Rectal smooth muscle tissue (tissue), 1 donor: ENCODE results near the gene ANO9.
"Not testable (repeated sequence)": the region's sequence is repeated elsewhere in the genome, so short reads cannot be mapped to it uniquely, and the experiment has no call there.

Experiments used
- H3K27ac ChIP-seq: one replicate; pipeline ENCODE4 v1.7.0; 2013; ENCODE audit warnings: low read depth, low read length, inconsistent platforms
- H3K27me3 ChIP-seq: one replicate; pipeline ENCODE4 v1.7.0; 2013; ENCODE audit warnings: low read length; ENCODE audit not compliant: control insufficient read depth, insufficient read depth
- H3K36me3 ChIP-seq: one replicate; pipeline ENCODE4 v1.7.0; 2013; ENCODE audit warnings: low read length; ENCODE audit not compliant: control insufficient read depth, insufficient read depth
- H3K4me1 ChIP-seq: one replicate; pipeline ENCODE4 v1.7.0; 2013; ENCODE audit warnings: low read length; ENCODE audit not compliant: control insufficient read depth, insufficient read depth
- H3K4me3 ChIP-seq: one replicate; pipeline ENCODE4 v1.7.0; 2013; ENCODE audit warnings: low read length
- H3K9ac ChIP-seq: one replicate; pipeline ENCODE4 v1.7.0; 2013; ENCODE audit warnings: low read length

Gene ANO9

DNA sequence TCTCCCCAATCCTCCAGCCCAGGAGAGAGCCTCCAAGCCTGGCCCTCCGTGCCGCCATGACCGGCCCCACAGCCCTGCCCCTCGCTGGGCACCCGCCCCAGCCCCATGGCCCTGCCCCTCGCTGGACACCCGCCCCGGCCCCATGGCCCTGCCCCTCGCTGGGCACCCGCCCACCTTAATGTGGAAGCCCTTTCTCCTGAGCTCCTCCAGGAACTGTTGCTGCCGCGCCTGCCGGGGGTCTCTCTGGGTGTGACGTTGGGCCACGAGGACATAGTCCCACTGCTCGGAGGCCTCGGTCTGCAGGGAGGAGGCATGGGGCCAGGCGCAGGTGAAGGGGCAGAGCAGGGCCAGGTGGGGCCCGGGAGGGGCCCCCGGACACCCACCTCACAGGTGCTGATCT, 8.2 kb downstream of the ANO9 start:
- H3K4me1 ChIP-seq, result no peaks in the 10 kb centered on the region
- no peaks in the 10 kb centered on the region for H3K36me3 ChIP-seq
- no peak overlapping the region for H3K9ac ChIP-seq
- peaks cover 3% of the 10 kb centered on the region for H3K27me3 ChIP-seq
- H3K4me3 ChIP-seq, result no peak overlapping the region
- no peak overlapping the region for H3K27ac ChIP-seq

DNA sequence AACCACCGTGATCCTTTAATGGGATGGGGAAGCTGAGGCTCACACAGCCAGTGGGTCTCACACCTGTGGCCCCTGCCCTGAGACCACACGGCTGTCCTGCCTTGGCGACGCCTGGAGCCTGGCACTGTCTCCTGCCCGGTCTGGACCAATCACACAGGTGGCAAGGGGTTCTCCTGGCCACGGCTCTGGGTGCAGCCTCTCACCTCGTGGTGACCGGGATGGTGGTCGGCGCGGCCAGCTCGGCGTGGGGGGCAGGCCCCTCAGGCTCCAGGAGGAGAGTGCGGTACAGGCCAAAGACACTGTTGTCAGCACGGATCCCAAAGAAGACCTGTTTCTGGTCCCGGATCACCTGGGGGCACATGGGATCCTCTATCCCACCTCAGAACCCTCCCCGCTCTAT, 8.7 kb downstream of the ANO9 start:
- no peak overlapping the region for H3K27ac ChIP-seq

DNA sequence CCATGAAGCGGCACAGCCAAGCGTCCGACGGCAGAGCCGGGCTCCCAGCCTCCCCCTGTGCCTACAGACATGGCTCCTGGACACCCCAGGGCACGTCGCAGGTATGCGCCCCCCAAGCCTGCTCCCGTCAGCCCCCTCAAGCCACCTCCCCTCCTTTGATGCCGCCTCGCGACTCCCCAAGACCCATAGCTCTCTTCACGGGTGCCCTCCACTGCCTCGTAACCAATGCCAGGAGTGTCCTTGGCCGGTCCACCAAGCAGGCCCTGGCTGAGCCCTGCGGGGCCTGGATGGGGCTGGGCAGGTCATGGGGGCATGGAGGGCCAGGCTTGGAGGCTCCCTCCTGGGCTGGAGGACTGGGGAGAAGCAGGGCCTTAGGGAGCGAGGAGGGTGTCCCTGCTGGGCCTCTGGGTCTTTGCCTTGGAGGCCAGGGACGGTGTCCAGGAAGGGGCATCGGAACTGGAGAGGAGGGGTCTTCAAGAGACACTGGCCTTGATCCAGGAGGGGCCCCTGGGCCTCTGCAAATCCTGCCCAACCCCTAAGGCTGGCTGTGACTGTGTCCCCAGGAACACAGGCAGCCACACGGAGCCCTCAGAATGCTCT, 9.2 kb downstream of the ANO9 start:
- no peaks in the 10 kb centered on the region for H3K4me1 ChIP-seq
- no peaks in the 10 kb centered on the region for H3K36me3 ChIP-seq
- no peak overlapping the region for H3K9ac ChIP-seq
- H3K27ac ChIP-seq, result no peak overlapping the region
- H3K27me3 ChIP-seq, result peaks cover 3% of the 10 kb centered on the region
- H3K4me3 ChIP-seq, result no peak overlapping the region

More for the DNA sequence above, 8.7 kb downstream of the ANO9 start:
- H3K9ac ChIP-seq, result no peak overlapping the region
- H3K27me3 ChIP-seq, result peaks cover 3% of the 10 kb centered on the region
- H3K36me3 ChIP-seq, result no peaks in the 10 kb centered on the region
- H3K4me3 ChIP-seq, result no peak overlapping the region
- H3K4me1 ChIP-seq, result no peaks in the 10 kb centered on the region

DNA sequence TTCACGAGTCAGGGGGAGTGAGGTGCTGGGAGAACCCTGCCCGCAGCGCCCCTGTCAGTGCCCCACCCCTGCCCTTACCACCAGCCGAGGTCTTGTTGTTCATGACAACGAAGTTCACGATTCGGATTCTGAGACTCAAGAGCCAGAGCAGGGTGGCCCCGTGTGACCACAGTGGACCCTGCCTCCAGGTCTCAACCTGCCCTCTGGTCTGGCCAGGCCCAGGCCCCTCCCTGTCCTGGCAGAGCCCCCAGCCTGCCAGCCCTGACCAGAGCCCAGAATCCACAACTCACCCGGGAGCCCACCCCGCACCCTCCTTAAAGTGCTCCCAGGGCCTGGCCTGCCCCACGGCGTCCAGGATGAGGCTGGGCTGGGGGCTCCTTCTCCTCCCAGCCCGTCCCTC, 9.9 kb downstream of the ANO9 start:
- H3K27ac ChIP-seq, result no peak overlapping the region
- H3K27me3 ChIP-seq, result peaks cover 3% of the 10 kb centered on the region
- no peaks in the 10 kb centered on the region for H3K4me1 ChIP-seq
- H3K36me3 ChIP-seq, result no peaks in the 10 kb centered on the region
- no peak overlapping the region for H3K4me3 ChIP-seq
- H3K9ac ChIP-seq, result no peak overlapping the region

DNA sequence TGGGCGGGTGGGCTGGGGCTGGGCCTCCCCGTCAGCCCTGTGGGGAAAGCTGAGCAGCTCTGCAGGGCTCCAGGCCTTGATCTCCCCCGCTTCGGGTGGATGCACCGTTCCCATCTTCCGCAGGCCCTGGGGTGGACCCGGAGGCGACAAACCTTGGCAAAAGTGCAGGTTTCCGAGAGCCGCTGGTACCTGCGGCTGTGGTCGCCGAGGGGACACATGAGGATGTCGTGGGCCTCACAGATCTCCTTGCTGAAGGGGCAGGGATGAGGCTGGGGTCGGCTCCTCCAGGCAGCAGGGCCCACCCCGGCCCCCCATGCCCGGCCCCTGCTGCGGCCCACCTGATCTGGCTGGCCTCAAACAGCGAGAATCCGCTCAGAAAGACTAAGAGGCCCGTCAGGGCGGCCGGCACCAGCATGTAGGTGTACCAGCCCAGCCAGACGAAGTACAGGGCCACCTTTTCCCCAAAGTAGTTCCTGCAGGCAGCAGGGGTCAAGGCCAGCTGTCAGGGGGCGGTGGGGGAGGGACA, 11.8 kb downstream of the ANO9 start:
- no peak overlapping the region for H3K9ac ChIP-seq
- peaks cover 3% of the 10 kb centered on the region for H3K27me3 ChIP-seq
- H3K27ac ChIP-seq, result no peak overlapping the region

DNA sequence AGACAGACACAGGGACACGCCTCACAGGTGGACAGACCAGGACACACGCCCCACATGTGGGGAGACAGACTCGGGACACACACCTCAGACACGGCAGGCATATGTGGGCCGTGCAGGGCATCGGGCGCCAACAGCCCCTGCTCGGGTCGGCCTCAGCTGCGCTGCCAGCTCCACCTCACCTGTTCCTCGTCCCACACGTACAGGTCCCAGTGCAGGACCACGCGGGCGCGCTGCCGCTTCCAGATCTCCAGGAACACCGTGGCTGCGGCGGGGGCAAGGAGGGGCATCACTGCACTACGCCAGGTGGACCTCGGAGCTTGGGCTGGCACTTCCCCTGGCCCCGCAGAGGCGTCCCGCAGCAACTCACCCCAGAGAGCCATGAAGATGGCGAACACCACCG, 12.4 kb downstream of the ANO9 start:
- no peaks in the 10 kb centered on the region for H3K4me1 ChIP-seq
- no peak overlapping the region for H3K4me3 ChIP-seq
- H3K27me3 ChIP-seq, result peaks cover 3% of the 10 kb centered on the region
- H3K27ac ChIP-seq, result no peak overlapping the region
- no peaks in the 10 kb centered on the region for H3K36me3 ChIP-seq
- no peak overlapping the region for H3K9ac ChIP-seq

More for the DNA sequence above, 11.8 kb downstream of the ANO9 start:
- H3K4me3 ChIP-seq, result no peak overlapping the region
- H3K36me3 ChIP-seq, result no peaks in the 10 kb centered on the region
- H3K4me1 ChIP-seq, result no peaks in the 10 kb centered on the region

DNA sequence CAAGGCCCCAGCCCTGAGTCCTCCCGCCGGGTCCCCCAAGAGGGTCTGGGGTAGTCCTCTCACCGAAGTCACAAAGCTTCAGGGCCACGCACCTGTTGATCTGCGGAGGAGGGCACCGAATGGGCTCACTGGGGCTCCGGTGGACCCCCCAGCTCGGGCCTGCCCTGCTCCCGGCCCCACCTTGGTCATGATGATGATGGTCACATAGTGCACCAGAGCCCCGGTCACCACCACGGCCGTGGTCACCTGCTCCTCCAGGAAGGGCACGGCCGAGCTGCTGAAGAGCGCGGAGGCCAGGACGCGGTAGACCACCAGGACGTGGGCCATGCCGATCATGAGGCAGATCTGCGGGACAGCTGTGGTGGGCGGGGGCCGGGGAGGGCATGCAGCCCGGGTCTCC, 13.5 kb downstream of the ANO9 start:
- H3K4me3 ChIP-seq, result no peak overlapping the region
- no peaks in the 10 kb centered on the region for H3K36me3 ChIP-seq
- H3K27ac ChIP-seq, result no peak overlapping the region
- peaks cover 3% of the 10 kb centered on the region for H3K27me3 ChIP-seq
- no peak overlapping the region for H3K9ac ChIP-seq
- no peaks in the 10 kb centered on the region for H3K4me1 ChIP-seq

DNA sequence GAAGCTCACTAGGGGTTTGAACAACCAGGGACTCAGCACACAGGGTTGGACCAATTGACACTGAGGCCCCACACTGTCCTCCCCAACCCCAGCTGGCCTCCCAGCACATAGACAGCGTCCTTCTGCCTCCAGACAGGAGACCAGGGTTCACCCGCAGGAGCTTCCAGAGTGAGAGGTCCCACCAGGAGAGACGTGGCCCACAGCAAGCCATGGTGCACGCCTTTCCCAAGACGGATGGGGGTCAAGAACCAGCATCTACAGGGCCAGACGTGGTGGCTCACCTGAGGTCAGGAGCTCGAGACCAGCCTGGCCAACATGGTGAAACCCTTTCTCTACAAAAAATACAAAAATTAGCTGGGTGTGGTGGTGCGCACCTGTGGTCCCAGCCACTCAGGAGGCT, 15.0 kb downstream of the ANO9 start:
- Histone ChIP-seq H3K4me1 (no peaks in the 10 kb centered on the region), H3K27ac (no peak overlapping the region), H3K9ac (no peak overlapping the region), H3K4me3 (no peak overlapping the region), H3K36me3 (no peaks in the 10 kb centered on the region), H3K27me3 (no peaks in the 10 kb centered on the region)

DNA sequence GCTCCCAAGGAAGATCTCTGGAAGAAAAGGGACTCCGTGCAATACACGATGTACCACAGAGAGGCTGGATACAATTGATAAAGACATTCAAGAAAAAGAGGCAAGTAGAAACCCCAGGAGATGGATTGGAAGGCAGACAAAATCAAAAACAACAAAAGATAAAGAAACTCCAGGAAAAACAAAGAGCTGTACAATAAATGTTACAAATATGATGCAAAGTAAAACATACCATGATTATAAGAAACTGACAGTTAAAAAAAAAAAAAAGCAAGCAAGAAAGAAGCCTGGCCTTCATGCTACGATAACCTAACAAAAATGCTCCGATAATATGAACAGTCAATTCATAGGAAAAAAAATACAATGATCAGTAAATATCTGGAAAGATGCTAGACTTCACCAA, 16.5 kb downstream of the ANO9 start:
- H3K36me3 ChIP-seq, result no peaks in the 10 kb centered on the region
- no peak overlapping the region for H3K9ac ChIP-seq
- no peaks in the 10 kb centered on the region for H3K4me1 ChIP-seq
- no peaks in the 10 kb centered on the region for H3K27me3 ChIP-seq
- no peak overlapping the region for H3K4me3 ChIP-seq
- no peak overlapping the region for H3K27ac ChIP-seq

DNA sequence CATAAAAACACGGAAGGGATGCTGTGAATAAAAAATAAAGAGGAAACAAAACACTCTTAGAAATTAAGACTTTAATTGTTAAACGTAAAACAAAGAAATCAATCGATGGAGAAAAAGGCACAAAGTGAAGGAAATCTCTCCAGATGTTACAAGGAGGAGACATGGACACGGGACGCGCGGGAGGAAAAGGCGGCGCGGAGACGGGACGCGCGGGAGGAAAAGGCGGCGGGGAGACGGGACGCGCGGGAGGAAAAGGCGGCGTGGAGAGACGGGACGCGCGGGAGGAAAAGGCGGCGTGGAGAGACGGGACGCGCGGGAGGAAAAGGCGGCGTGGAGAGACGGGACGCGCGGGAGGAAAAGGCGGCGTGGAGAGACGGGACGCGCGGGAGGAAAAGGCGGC, 17.0 kb downstream of the ANO9 start:
- H3K27ac ChIP-seq, H3K4me1 ChIP-seq, H3K4me3 ChIP-seq, H3K9ac ChIP-seq, H3K36me3 ChIP-seq, H3K27me3 ChIP-seq: not testable (repeated sequence)

DNA sequence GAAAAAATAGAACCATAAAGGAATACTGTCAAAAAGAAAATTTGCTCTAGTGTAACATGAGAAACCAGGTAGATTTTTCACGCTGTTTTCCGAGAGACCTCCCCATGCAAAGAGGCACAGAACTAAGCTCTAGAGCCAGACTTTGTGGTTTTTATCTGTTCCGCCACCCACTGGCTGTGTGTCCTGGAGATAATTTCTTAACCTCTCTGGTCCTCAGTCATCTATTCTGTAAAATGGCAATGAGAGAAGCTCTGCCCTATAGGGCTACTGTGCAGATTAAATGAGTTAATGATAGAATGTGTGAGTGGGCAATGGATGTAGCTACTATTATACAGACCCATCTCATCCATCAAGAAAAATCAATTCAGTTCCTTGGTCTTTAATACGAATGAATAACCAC, 17.6 kb downstream of the ANO9 start:
- Histone ChIP-seq H3K27ac (no peak overlapping the region), H3K4me3 (no peak overlapping the region), H3K9ac (no peak overlapping the region), H3K27me3 (no peaks in the 10 kb centered on the region), H3K36me3 (no peaks in the 10 kb centered on the region), H3K4me1 (no peaks in the 10 kb centered on the region)

DNA sequence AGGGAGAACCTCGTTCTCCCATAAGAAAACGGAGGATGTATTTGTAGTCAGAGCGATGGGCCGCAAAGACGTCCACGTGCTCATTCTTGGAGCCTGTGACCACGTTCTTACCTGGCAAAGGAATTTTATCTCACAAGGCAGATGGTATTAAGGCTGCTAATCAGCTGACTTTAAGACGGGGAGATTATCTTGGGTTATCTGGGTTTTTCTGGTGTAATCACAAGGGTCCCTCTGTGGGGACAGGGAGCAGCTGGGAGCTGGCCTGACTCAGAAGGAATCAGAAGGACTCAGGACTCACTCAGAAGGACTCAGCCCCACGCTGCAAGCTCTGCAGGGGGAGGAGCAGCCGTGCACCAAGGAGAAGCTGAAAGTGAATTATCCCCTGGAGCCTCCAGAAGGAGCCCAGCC, 19.6 kb downstream of the ANO9 start:
- no peak overlapping the region for H3K27ac ChIP-seq
- no peaks in the 10 kb centered on the region for H3K36me3 ChIP-seq
- H3K9ac ChIP-seq, result no peak overlapping the region
- H3K4me1 ChIP-seq, result no peaks in the 10 kb centered on the region
- no peaks in the 10 kb centered on the region for H3K27me3 ChIP-seq
- no peak overlapping the region for H3K4me3 ChIP-seq

DNA sequence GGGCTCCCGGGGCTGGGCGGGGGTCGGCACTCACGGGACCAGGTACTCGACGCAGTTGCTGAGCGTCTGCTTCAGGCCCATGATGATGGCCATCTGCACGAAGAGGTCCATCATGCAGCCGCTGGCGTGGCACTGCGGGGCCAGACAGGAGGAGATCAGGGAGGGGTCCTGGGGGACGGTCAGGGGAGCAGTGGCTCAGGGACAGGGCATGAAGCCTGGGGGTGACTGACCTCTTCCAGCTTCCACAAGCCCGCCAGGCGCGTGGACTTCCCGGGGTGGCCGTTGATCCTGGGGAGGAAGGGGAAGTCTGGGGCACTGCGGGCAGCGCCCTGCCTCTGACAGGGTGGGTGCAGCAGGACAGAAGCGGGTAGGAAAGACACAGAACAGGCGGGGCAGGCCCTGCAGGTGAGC, 20.9 kb downstream of the ANO9 start:
- Histone ChIP-seq H3K9ac (no peak overlapping the region), H3K4me1 (no peaks in the 10 kb centered on the region), H3K27ac (no peak overlapping the region), H3K27me3 (no peaks in the 10 kb centered on the region), H3K4me3 (no peak overlapping the region), H3K36me3 (no peaks in the 10 kb centered on the region)
